Measurements from ENCODE around the gene ARHGAP44.

- TF ChIP-seq GATA2 (IDR thresholded peaks at IDR 0.05; ENCODE audit: low read depth, low read length) (no peak), GATA3 (IDR thresholded peaks at IDR 0.05; ENCODE audit: low read depth, low read length) (no peak)
Observed at GRCh38 chr17:12883472-12883871, 94.2 kb downstream of the ARHGAP44 start.
